Measurements from ENCODE around the gene ADCY7.

ADCY7 gene

GRCh38 chr16:50284131-50284911, 18.0 kb downstream of the ADCY7 start:
- no peak for DNase-seq

GRCh38 chr16:50285406-50286003, 19.2 kb downstream of the ADCY7 start:
- no peak for DNase-seq

- DNase-seq = no peak
These were observed 20.3 kb downstream of the ADCY7 start for GRCh38 chr16:50286681-50287080.

- no peak for DNase-seq
These were observed 21.7 kb downstream of the ADCY7 start for GRCh38 chr16:50288026-50288425.

- DNase-seq = no peak
These were observed 22.6 kb downstream of the ADCY7 start for GRCh38 chr16:50288920-50289319.

GRCh38 chr16:50289950-50290764, 23.8 kb downstream of the ADCY7 start:
- no peak for DNase-seq

- no peak for DNase-seq
These were observed 24.5 kb downstream of the ADCY7 start for GRCh38 chr16:50290856-50291255.

- DNase-seq = no peak
These were observed 25.6 kb downstream of the ADCY7 start for GRCh38 chr16:50291719-50292565.

GRCh38 chr16:50292566-50292948, 26.2 kb downstream of the ADCY7 start:
- no peak for DNase-seq

GRCh38 chr16:50293041-50293783, 26.9 kb downstream of the ADCY7 start:
- DNase-seq = no peak

- DNase-seq = no peak
These were observed 27.9 kb downstream of the ADCY7 start for GRCh38 chr16:50293994-50294855.

- DNase-seq = no peak
These were observed 28.6 kb downstream of the ADCY7 start for GRCh38 chr16:50294955-50295354.

GRCh38 chr16:50295541-50296132, 29.3 kb downstream of the ADCY7 start:
- DNase-seq = no peak

GRCh38 chr16:50296807-50297206, 30.5 kb downstream of the ADCY7 start:
- DNase-seq = no peak

- DNase-seq = no peak
These were observed 31.1 kb downstream of the ADCY7 start for GRCh38 chr16:50297301-50298074.

GRCh38 chr16:50298075-50298460, 31.7 kb downstream of the ADCY7 start:
- DNase-seq = no peak

GRCh38 chr16:50298591-50299507, 32.5 kb downstream of the ADCY7 start:
- no peak for DNase-seq

GRCh38 chr16:50299508-50300105, 33.3 kb downstream of the ADCY7 start:
- DNase-seq = no peak

Data from activated CD4-positive, alpha-beta T cell treated with anti-CD3 and anti-CD28 coated beads, Interleukin-2, amount 50 U/mL, for 48 hours (primary cell).